Inferior parietal cortex (tissue), 1 donor: Measurements from ENCODE around the gene EEPD1.

Experiments
- DNase-seq: peaks from one replicate; pipeline ENCODE4 v3.0.0-alpha.2; 2016; ENCODE audit errors: extremely low spot score

The EEPD1 gene

GRCh38 chr7:36279200-36279925 is 126.3 kb downstream of the EEPD1 start:
- DNase-seq, result no peak

GRCh38 chr7:36279926-36280315 is 126.9 kb downstream of the EEPD1 start:
- DNase-seq, result no peak

- DNase-seq, result peak; percentile 79
Measured at GRCh38 chr7:36280840-36281812, 128.1 kb downstream of the EEPD1 start.

- peak; percentile 58 for DNase-seq
Measured at GRCh38 chr7:36281945-36282717, 129.1 kb downstream of the EEPD1 start.

- DNase-seq, result no peak
Measured at GRCh38 chr7:36283181-36283580, 130.1 kb downstream of the EEPD1 start.

GRCh38 chr7:36283711-36284130 is 130.7 kb downstream of the EEPD1 start:
- peak; percentile 36 for DNase-seq

- no peak for DNase-seq
Measured at GRCh38 chr7:36284456-36285090, 131.5 kb downstream of the EEPD1 start.

- no peak for DNase-seq
Measured at GRCh38 chr7:36285276-36285675, 132.2 kb downstream of the EEPD1 start.

GRCh38 chr7:36286226-36286625 is 133.2 kb downstream of the EEPD1 start:
- no peak for DNase-seq

- no peak for DNase-seq
Measured at GRCh38 chr7:36286688-36287087, 133.6 kb downstream of the EEPD1 start.

GRCh38 chr7:36287371-36288241 is 134.6 kb downstream of the EEPD1 start:
- peak; percentile 27 for DNase-seq

- no peak for DNase-seq
Measured at GRCh38 chr7:36288501-36288900, 135.4 kb downstream of the EEPD1 start.

GRCh38 chr7:36289833-36290661 is 137.0 kb downstream of the EEPD1 start:
- no peak for DNase-seq

- peak; percentile 94 for DNase-seq
Measured at GRCh38 chr7:36291387-36292316, 138.6 kb downstream of the EEPD1 start.

- DNase-seq, result no peak
Measured at GRCh38 chr7:36295090-36295489, 142.0 kb downstream of the EEPD1 start.

- no peak for DNase-seq
Measured at GRCh38 chr7:36296284-36296683, 143.2 kb downstream of the EEPD1 start.

GRCh38 chr7:36297364-36298009 is 144.4 kb downstream of the EEPD1 start:
- no peak for DNase-seq

GRCh38 chr7:36298106-36298505 is 145.1 kb downstream of the EEPD1 start:
- DNase-seq, result no peak
